ENCODE data around the gene CHMP6.

The CHMP6 gene

GRCh38 chr17:80956321-80957190 lies 35.1 kb upstream of the CHMP6 start:
- in situ Hi-C loops (cut with MboI; ENCODE audit: low sequenced_read_pairs), result no loop called here

- in situ Hi-C loops (cut with MboI; ENCODE audit: low sequenced_read_pairs), result no loop called here
Measured at GRCh38 chr17:80957461-80957941, 34.1 kb upstream of the CHMP6 start.

GRCh38 chr17:80959330-80960036 lies 32.2 kb upstream of the CHMP6 start:
- in situ Hi-C loops (cut with MboI; ENCODE audit: low sequenced_read_pairs), result no loop called here

GRCh38 chr17:80960037-80960796 lies 31.4 kb upstream of the CHMP6 start:
- in situ Hi-C loops (cut with MboI; ENCODE audit: low sequenced_read_pairs), result no loop called here

GRCh38 chr17:80960797-80961452 lies 30.7 kb upstream of the CHMP6 start:
- in situ Hi-C loops (cut with MboI; ENCODE audit: low sequenced_read_pairs), result no loop called here

GRCh38 chr17:80961541-80962330 lies 29.9 kb upstream of the CHMP6 start:
- in situ Hi-C loops (cut with MboI; ENCODE audit: low sequenced_read_pairs), result no loop called here

- in situ Hi-C loops (cut with MboI; ENCODE audit: low sequenced_read_pairs), result no loop called here
Measured at GRCh38 chr17:80962356-80963329, 29.0 kb upstream of the CHMP6 start.

- in situ Hi-C loops (cut with MboI; ENCODE audit: low sequenced_read_pairs), result no loop called here
Measured at GRCh38 chr17:80963812-80964543, 27.7 kb upstream of the CHMP6 start.

GRCh38 chr17:80964544-80964856 lies 27.1 kb upstream of the CHMP6 start:
- in situ Hi-C loops (cut with MboI; ENCODE audit: low sequenced_read_pairs), result no loop called here

GRCh38 chr17:80964859-80965580 lies 26.6 kb upstream of the CHMP6 start:
- in situ Hi-C loops (cut with MboI; ENCODE audit: low sequenced_read_pairs), result no loop called here

- in situ Hi-C loops (cut with MboI; ENCODE audit: low sequenced_read_pairs), result no loop called here
Measured at GRCh38 chr17:80965606-80966005, 26.0 kb upstream of the CHMP6 start.

GRCh38 chr17:80967404-80967872 lies 24.2 kb upstream of the CHMP6 start:
- in situ Hi-C loops (cut with MboI; ENCODE audit: low sequenced_read_pairs), result no loop called here

- in situ Hi-C loops (cut with MboI; ENCODE audit: low sequenced_read_pairs), result no loop called here
Measured at GRCh38 chr17:80968602-80969029, 23.0 kb upstream of the CHMP6 start.

- in situ Hi-C loops (cut with MboI; ENCODE audit: low sequenced_read_pairs), result no loop called here
Measured at GRCh38 chr17:80969030-80969673, 22.5 kb upstream of the CHMP6 start.

- in situ Hi-C loops (cut with MboI; ENCODE audit: low sequenced_read_pairs), result no loop called here
Measured at GRCh38 chr17:80969674-80970043, 22.0 kb upstream of the CHMP6 start.

GRCh38 chr17:80970044-80970761 lies 21.4 kb upstream of the CHMP6 start:
- in situ Hi-C loops (cut with MboI; ENCODE audit: low sequenced_read_pairs), result no loop called here
